BLaER1 treated with 17β-estradiol and CSF1 and Interleukin-3, amounts not matched to agents 10 nM and 100 nM (cell line): ENCODE measurements around the gene TNN.

ENCODE experiments used
- H3K27ac ChIP-seq, 11 experiments: shearing (Covaris generic); formaldehyde crosslinking; 2 replicates each; pipeline ENCODE4 v1.8.1; 2022
- H3K27me3 ChIP-seq, 11 experiments: shearing (Covaris generic); formaldehyde crosslinking; 2 replicates each; pipeline ENCODE4 v1.8.1; 2022
- H3K36me3 ChIP-seq, 11 experiments: shearing (Covaris generic); formaldehyde crosslinking; 2 replicates each; pipeline ENCODE4 v1.8.1; 2022
- H3K4me1 ChIP-seq, 10 experiments: shearing (Covaris generic); formaldehyde crosslinking; 2 replicates each; pipeline ENCODE4 v1.8.1; 2022
- H3K4me2 ChIP-seq, 11 experiments: shearing (Covaris generic); formaldehyde crosslinking; 2 replicates each; pipeline ENCODE4 v1.8.1; 2022
- H3K4me3 ChIP-seq, 10 experiments: shearing (Covaris generic); formaldehyde crosslinking; 2 replicates each; pipeline ENCODE4 v1.8.1; 2022
- H3K9ac ChIP-seq, 11 experiments: shearing (Covaris generic); formaldehyde crosslinking; 2 replicates each; pipeline ENCODE4 v1.8.1; 2022
- H3K9me3 ChIP-seq, 11 experiments: shearing (Covaris generic); formaldehyde crosslinking; replicated peaks in 1 of 11; 2 replicates each; pipeline ENCODE4 v1.8.1; 2022
- H4K20me1 ChIP-seq, 11 experiments: shearing (Covaris generic); formaldehyde crosslinking; 2 replicates each; pipeline ENCODE4 v1.8.1; 2022
- Cebpa-rat ChIP-seq, 11 experiments: shearing (Covaris generic); IDR thresholded peaks; 2 replicates each; pipeline ENCODE4 v1.8.1; 2022

TNN gene

DNA sequence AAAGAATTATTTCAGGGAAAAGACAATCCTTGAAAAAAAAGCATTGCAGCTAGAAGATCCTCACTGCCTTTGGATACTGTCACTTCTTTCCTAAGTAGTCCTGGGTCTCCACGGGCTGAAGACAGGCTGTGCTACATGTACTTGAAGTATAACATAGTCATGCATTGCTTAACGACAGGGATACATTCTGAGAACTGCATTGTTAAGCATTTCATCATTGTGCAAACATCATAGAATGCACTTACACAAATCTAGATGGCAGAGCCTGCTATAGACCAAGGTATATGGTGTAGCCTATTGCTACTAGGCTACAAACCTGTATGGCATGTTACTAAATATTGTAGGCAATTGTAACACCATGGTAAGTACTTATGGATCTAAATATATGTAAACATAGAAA is 70.9 kb downstream of the TNN start:
- Histone ChIP-seq H3K9me3 (no peaks in the 10 kb centered on the region), H3K4me3 (no peak overlapping the region), H3K9ac (no peak overlapping the region), H3K36me3 (no peaks in the 10 kb centered on the region), H3K4me1 (peaks cover 0 to 6% (median 0%) of the 10 kb centered on the region in 10 experiments; a peak in 2 of 20 replicates), H3K27ac (no peak overlapping the region), H3K4me2 (no peak overlapping the region), H4K20me1 (no peaks in the 10 kb centered on the region), H3K27me3 (no peaks in the 10 kb centered on the region)
- TF ChIP-seq Cebpa-rat (IDR thresholded peaks at IDR 0.05): no peak

DNA sequence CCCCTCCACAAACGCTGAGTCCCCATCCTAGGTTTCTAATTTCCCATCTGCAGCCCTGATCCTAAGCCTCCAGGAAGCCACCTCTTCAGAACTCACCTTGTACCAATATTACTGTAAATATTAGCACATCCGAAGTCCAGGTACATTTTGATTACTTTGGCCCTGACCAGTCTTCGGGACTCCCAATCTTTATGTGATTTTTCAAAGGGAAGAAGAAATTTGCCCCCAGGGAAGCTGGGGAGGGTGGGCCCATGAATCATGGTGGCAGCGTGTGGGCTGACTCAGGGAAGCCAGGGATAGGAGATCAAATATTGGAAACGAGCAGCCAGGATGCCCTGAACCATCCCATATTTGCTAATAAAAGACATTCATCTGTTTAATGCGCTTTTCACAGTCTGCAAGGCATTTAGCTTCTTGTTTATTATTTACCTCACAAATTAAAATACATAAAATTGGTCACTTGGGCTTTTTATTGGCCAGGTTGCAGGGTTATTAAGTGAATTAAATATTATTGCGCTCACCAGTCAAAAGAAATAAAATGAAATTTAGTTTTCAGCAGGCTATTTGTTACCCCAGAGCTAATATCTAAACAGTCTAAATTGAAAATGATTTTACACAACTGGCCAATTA is 78.4 kb downstream of the TNN start:
- no peak for TF ChIP-seq Cebpa-rat (IDR thresholded peaks at IDR 0.05)
- H3K9ac ChIP-seq: no peak overlapping the region
- H3K4me2 ChIP-seq: no peak overlapping the region

DNA sequence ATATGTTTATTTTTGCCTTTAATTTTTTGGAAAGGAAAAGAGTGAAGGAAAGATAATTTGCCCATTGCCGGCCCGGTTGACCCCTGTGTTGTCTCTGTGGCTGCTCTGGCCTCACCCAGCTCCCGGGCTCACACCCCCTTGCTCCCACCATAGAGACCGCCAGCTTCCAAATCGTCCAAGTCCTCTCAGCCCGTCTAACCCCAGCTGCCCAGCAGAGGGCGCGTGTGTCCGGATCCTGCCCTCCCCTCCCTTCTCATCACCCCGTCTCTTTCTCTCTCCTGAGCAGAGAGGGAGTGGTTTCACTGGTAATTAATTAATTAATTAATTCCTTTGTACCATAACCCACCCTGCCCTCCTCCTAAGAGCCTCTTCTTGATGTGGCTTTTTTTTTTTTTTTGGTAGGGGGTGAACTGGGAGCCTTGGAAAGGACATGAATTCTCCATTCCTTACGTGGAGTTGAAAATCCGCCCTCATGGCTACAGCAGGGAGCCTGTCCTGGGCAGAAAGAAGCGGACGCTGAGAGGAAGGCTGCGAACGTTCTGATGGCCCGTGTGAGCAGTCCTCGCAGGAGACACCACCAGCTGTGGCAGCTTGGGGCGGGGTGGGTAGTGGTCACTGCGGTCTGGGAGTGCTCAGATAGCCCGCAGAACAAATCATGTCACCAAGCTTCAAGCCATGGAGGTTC is 79.0 kb downstream of the TNN start:
- peaks cover 0 to 6% (median 0%) of the 10 kb centered on the region in 10 experiments; a peak in 3 of 20 replicates for H3K4me1 ChIP-seq
- H4K20me1 ChIP-seq: no peaks in the 10 kb centered on the region
- no peaks in the 10 kb centered on the region for H3K9me3 ChIP-seq
- H3K36me3 ChIP-seq: no peaks in the 10 kb centered on the region
- no peak overlapping the region for H3K4me2 ChIP-seq
- H3K27me3 ChIP-seq: no peaks in the 10 kb centered on the region
- no peak for TF ChIP-seq Cebpa-rat (IDR thresholded peaks at IDR 0.05)
- no peak overlapping the region for H3K27ac ChIP-seq
- H3K4me3 ChIP-seq: no peak overlapping the region
- H3K9ac ChIP-seq: no peak overlapping the region

More for the DNA sequence above, 78.4 kb downstream of the TNN start:
- no peaks in the 10 kb centered on the region for H3K9me3 ChIP-seq
- H3K27ac ChIP-seq: no peak overlapping the region
- no peaks in the 10 kb centered on the region for H4K20me1 ChIP-seq
- no peak overlapping the region for H3K4me3 ChIP-seq
- H3K4me1 ChIP-seq: peaks cover 0 to 6% (median 0%) of the 10 kb centered on the region in 10 experiments; a peak in 3 of 20 replicates
- no peaks in the 10 kb centered on the region for H3K36me3 ChIP-seq
- no peaks in the 10 kb centered on the region for H3K27me3 ChIP-seq

DNA sequence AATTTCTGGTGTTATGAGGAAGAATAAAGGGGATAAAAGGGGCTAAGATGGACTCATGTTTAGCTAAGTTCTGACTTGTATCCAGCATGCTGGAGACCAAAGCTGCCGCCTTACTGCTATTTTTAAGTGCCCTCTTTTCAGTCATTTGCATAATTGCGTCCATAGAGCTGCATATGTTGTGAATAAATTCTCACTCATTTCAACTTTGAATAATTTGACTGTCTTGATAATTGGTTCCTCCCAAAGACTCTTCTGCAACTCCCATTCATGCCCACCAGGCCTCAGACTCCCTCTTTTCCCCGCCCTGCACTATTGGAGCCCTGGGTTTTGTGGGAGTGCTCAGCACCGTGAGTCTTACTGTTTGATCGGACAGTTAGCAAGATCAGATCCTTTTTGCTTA is 79.9 kb downstream of the TNN start:
- no peak overlapping the region for H3K4me3 ChIP-seq
- no peaks in the 10 kb centered on the region; a peak in 1 of 20 replicates for H3K4me1 ChIP-seq
- H4K20me1 ChIP-seq: no peaks in the 10 kb centered on the region
- no peaks in the 10 kb centered on the region for H3K9me3 ChIP-seq
- H3K9ac ChIP-seq: no peak overlapping the region
- no peak overlapping the region for H3K4me2 ChIP-seq
- H3K36me3 ChIP-seq: no peaks in the 10 kb centered on the region
- no peaks in the 10 kb centered on the region for H3K27me3 ChIP-seq
- no peak for TF ChIP-seq Cebpa-rat (IDR thresholded peaks at IDR 0.05)
- H3K27ac ChIP-seq: no peak overlapping the region

DNA sequence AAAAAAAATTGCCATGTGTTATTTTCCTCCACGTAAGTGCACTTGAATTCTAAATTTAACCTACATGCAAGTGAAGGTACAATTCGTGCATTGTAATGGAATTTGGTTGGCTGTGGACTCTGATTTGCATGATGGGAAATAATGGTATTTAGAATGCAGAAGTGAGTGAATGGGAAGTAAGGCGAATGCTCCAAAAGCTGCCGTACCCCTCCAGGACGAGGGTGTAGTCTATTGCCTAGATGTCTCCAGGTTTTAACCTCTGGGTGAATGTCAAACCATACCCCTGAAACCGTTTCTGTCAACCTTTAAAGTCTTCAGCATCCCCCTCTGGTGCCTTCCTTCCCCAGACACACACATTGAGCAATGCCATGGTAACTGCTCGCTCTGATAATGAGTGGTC is 80.4 kb downstream of the TNN start:
- Histone ChIP-seq H3K4me2 (no peak overlapping the region), H3K27me3 (no peaks in the 10 kb centered on the region)

DNA sequence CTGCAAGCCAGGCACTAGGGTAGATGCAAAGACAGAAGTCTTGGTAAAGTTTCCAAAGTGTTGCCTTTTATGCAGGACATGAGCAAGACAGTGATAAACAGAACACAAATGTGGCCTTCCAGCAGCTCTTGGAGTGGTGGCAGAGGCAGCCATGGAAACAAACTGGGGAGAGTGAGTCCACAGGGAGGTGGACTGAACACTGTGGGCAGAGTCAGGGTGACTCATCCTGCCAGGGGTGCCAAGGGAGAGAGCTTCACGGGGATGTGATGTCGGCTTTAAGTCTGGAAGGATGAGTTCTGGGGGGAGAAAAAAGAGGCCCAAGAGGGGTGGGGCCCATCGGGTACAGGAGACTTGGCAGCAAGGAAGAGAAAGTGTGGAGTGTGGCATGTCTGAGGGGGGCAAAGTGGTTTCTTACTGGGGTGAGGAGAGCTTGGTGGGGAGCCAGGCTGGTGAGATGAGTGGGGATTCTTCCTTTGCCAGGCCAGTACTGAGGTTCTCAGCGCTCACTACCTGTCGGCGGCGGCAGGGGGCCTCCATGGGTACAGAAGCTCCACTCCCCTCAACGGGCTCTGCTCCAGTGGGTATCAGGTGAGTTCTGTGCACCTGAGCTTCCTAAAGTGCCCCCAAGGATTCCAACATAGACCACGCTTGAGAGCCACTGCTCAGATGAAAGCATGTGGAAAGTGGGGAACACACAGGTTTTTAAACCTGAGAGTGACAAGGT is 83.1 kb downstream of the TNN start:
- no peak for TF ChIP-seq Cebpa-rat (IDR thresholded peaks at IDR 0.05)
- no peaks in the 10 kb centered on the region for H3K36me3 ChIP-seq
- H3K4me3 ChIP-seq: no peak overlapping the region
- 0 out of 22 replicates have a peak overlapping the region, but pooled peaks of 1 of the 11 experiments have one; percentile 2 for H3K4me2 ChIP-seq
- peaks cover 0 to 14% (median 5%) of the 10 kb centered on the region in 10 experiments; a peak in 8 of 20 replicates for H3K4me1 ChIP-seq
- no peaks in the 10 kb centered on the region for H3K27me3 ChIP-seq
- no peak overlapping the region for H3K9ac ChIP-seq
- H3K9me3 ChIP-seq: no peaks in the 10 kb centered on the region
- no peak overlapping the region for H3K27ac ChIP-seq
- no peaks in the 10 kb centered on the region for H4K20me1 ChIP-seq

More for the DNA sequence above, 80.4 kb downstream of the TNN start:
- Histone ChIP-seq H3K36me3 (no peaks in the 10 kb centered on the region), H3K4me1 (no peaks in the 10 kb centered on the region; a peak in 1 of 20 replicates), H4K20me1 (no peaks in the 10 kb centered on the region), H3K9ac (no peak overlapping the region), H3K9me3 (no peaks in the 10 kb centered on the region), H3K4me3 (no peak overlapping the region), H3K27ac (no peak overlapping the region)
- TF ChIP-seq Cebpa-rat (IDR thresholded peaks at IDR 0.05): no peak

DNA sequence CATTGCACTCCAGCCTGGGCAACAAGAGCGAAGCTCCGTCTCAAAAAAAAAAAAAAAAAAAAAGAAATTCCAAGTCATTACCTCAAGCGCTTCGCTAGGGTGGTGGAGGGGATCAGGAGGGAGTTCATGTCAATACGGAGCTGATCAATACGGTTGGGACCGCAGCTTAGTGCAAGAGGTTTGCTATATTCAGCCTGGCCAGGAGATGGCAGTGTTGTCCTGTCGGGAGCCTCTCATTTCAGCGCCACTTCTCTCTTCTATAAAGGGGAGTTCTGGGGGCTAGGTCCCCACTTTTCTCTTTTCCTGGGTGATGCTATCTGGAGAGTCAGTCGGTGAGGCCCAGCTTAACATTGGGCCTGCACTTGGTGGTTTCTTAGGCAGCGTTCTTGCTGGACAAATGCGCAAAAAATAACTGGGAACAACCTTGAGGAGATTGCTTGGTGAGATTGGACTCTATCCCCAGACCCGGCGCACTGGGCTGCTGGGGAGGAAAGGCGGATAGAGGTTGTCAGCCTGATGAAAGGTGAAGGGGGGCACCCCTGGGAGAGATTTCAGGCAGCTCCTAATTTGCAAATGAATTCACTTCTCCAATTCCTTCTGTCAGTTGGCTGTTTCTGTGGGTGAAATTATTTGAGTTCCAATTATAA is 84.5 kb downstream of the TNN start:
- Histone ChIP-seq H3K9ac (no peak overlapping the region), H4K20me1 (no peaks in the 10 kb centered on the region), H3K4me2 (peak overlapping the region in 4 of 11 experiments; percentile 3 to 28 (median 18); a peak in 5 of 22 replicates), H3K27ac (no peak overlapping the region), H3K4me3 (no peak overlapping the region), H3K9me3 (no peaks in the 10 kb centered on the region), H3K36me3 (no peaks in the 10 kb centered on the region), H3K4me1 (peaks cover 0 to 18% (median 5%) of the 10 kb centered on the region in 10 experiments; a peak in 8 of 20 replicates), H3K27me3 (no peaks in the 10 kb centered on the region)
- no peak for TF ChIP-seq Cebpa-rat (IDR thresholded peaks at IDR 0.05)

DNA sequence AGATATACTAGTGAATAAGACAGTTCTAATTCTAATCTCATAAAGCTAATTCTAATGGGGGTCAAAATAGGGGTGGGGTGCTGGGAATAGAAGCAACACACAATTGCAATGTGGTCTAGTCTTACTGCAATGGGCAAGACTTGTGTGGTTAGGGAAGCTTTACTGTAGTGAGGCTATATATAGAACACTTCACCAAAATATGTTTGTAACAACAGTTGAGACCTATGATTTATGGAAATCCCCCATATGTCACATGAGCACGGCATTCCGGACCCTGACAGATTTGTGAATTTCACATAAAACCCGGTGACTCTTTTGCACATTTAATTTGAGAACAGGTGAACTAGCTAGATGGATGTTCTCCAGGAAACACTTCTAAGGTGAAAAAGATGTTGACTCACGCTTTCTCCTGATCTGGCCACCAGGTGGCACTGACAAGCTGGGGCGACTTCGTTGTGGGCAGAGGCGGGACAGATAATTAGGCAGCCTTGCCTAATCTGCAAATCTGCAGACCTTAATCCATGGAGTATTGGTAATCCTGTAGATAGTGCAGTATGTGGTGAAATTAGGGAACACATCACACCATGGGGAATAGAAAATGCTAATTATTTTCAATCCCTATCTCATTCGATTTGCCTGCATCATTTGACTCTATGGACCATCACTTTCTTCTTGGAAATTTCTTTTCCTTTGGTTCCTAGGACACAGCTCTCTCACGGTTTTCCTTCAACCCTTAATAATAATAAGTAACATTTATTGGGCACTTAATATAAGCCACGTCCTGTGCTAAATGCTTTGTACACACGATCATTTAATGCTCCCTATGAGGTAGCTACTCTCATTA is 87.2 kb downstream of the TNN start:
- Histone ChIP-seq H3K4me3 (no peak overlapping the region), H3K9me3 (no peaks in the 10 kb centered on the region), H3K27ac (no peak overlapping the region), H3K4me2 (peak overlapping the region in 2 of 11 experiments; percentile 10 to 40; a peak in 1 of 22 replicates), H3K9ac (no peak overlapping the region), H3K27me3 (no peaks in the 10 kb centered on the region), H3K36me3 (peaks cover 3 to 20% (median 14%) of the 10 kb centered on the region in 11 experiments; a peak in 19 of 22 replicates), H4K20me1 (no peaks in the 10 kb centered on the region), H3K4me1 (peaks cover 0 to 18% (median 5%) of the 10 kb centered on the region in 10 experiments; a peak in 8 of 20 replicates)
- TF ChIP-seq Cebpa-rat (IDR thresholded peaks at IDR 0.05): no peak
